Measurements from ENCODE around the gene ARPC5. TPM values are rescaled to one million over a fixed set of nuclear protein-coding genes. Genes with fewer than 3 reads are reported as not detected.

Gene ARPC5
- total and polyA plus RNA-seq, 9 of the 15 experiments (the other 6 are each of a cell fraction or from before 2014, with no cell fraction given), result 71.8 to 150 (median 91.6) TPM

GRCh38 chr1:183633676-183634343 lies 1.8 kb downstream of the ARPC5 start (continued):
- peak in 1 of 2 experiments; percentile 56 for TF ChIP-seq AFF1 (IDR thresholded peaks at IDR 0.05; ENCODE audit: low read depth in 1 of 2, partially characterized antibody in 2 of 2)
- TF ChIP-seq DACH1 (IDR thresholded peaks at IDR 0.05; ENCODE audit: partially characterized antibody), result no peak
- no peak for TF ChIP-seq ZNF551 (CRISPR knock-in tag; IDR thresholded peaks at IDR 0.05)
- TF ChIP-seq BCLAF1 (IDR thresholded peaks at IDR 0.05; ENCODE audit: borderline replicate concordance in 1 of 2, control insufficient read depth in 1 of 2, low read depth in 2 of 2, low read length in 1 of 2), result no peak
- TF ChIP-seq DPF2 (IDR thresholded peaks at IDR 0.05), result peak; percentile 56
- TF ChIP-seq E2F5 (CRISPR knock-in tag; IDR thresholded peaks at IDR 0.05), result no peak
- peak; percentile 91 to 100 for TF ChIP-seq SRF (CRISPR knock-in tag; IDR thresholded peaks at IDR 0.05)
- TF ChIP-seq ZNF717 (CRISPR knock-in tag; IDR thresholded peaks at IDR 0.05), result no peak
- 0 out of 2 replicates have a peak, but pooled peaks have one; percentile 35 for TF ChIP-seq ARID1B (IDR thresholded peaks at IDR 0.05)
- no peak for TF ChIP-seq SAFB2 (IDR thresholded peaks at IDR 0.05; ENCODE audit: borderline replicate concordance, low read depth, low read length, severe bottlenecking)
- TF ChIP-seq SREBF2 (CRISPR knock-in tag; IDR thresholded peaks at IDR 0.05), result no peak
- no peak for TF ChIP-seq SMARCB1 (IDR thresholded peaks at IDR 0.05; ENCODE audit: insufficient read length, low read depth)
- TF ChIP-seq ATF7 (IDR thresholded peaks at IDR 0.05), result 0 out of 2 replicates have a peak, but pooled peaks have one; percentile 30
- TF ChIP-seq MXI1 (IDR thresholded peaks at IDR 0.05; ENCODE audit: low read depth, low read length), result 0 out of 2 replicates have a peak, but pooled peaks have one; percentile 31

Data from K562 (cell line).